Activated CD8-positive, alpha-beta T cell treated with anti-CD3 and anti-CD28 coated beads for 36 hours (primary cell): ENCODE data around the gene MGST2. TPM values are rescaled to one million over a fixed set of nuclear protein-coding genes. Genes with fewer than 3 reads are reported as not detected.

Source experiments
- ATAC-seq: fragments of 200-7000 bp; cut with Tn5 transposase; one replicate; pipeline ENCODE4 v1.10.0; 2021; ENCODE audit warnings: mild to moderate bottlenecking, moderate library complexity
- CTCF ChIA-PET: fragments of 350-600 bp; sonication (Branson Sonifier 250); formaldehyde crosslinking; loops from one replicate; lab custom pipeline; 2021; ENCODE audit warnings: antibody characterized with exemption; lab: Charles Lee
- POLR2A ChIA-PET: fragments of 350-600 bp; sonication (Branson Sonifier 250); formaldehyde crosslinking; loops from one replicate; lab custom pipeline; 2021; ENCODE audit warnings: antibody characterized with exemption; lab: Charles Lee
- DNase-seq: peaks from one replicate; pipeline ENCODE4 v3.0.0-alpha.2; 2020
- H3K27ac Mint-ChIP-seq: one replicate; pipeline ENCODE4 v1.8.0; 2021; ENCODE audit warnings: mild to moderate bottlenecking, mixed read lengths
- H3K27me3 Mint-ChIP-seq: one replicate; pipeline ENCODE4 v1.8.0; 2021; ENCODE audit warnings: mixed read lengths
- H3K36me3 Mint-ChIP-seq: one replicate; pipeline ENCODE4 v1.8.0; 2021; ENCODE audit warnings: low read depth, mixed read lengths
- H3K4me1 Mint-ChIP-seq: one replicate; pipeline ENCODE4 v1.8.0; 2021; ENCODE audit warnings: low read depth, mixed read lengths
- H3K4me3 Mint-ChIP-seq: one replicate; pipeline ENCODE4 v1.8.0; 2021; ENCODE audit warnings: mild to moderate bottlenecking, moderate library complexity, mixed read lengths
- H3K9me3 Mint-ChIP-seq: one replicate; pipeline ENCODE4 v1.8.0; 2021; ENCODE audit warnings: mixed read lengths
- CTCF ChIP-seq: fragments of 200-600 bp; IDR thresholded peaks from one replicate; pipeline ENCODE4 v1.8.0; 2022; ENCODE audit warnings: antibody characterized with exemption, mild to moderate bottlenecking
- intact Hi-C: fragments of 100-400 bp; cut with micrococcal nuclease; formaldehyde crosslinking; loops from one replicate; pipeline ENCODE4 v1.10.0; 2022
- total RNA-seq, 2 experiments: library from RNA; stranded (reverse); gene quantifications; one replicate each; pipeline ENCODE4 v1.2.3, GENCODE V29; 2021

Gene MGST2
- total RNA-seq, 2 experiments from 2014 or later: 11.7 to 12.4 TPM

- H3K4me1 Mint-ChIP-seq: no peaks in the 10 kb centered on the region
- ATAC-seq: no peak
- H3K4me3 Mint-ChIP-seq: no peak overlapping the region
- no peaks in the 10 kb centered on the region for H3K9me3 Mint-ChIP-seq
- no peak overlapping the region for H3K27ac Mint-ChIP-seq
- ChIA-PET CTCF (interaction anchor here (1.3 kb wide), 1 partner anchor 11 kb away, joined by 3 read pairs; no protein-coding TSS in a partner anchor), POLR2A (interaction anchor here (1.1 kb wide), 1 partner anchor 468 kb away, joined by 3 read pairs; no protein-coding TSS in a partner anchor)
- no peak for TF ChIP-seq CTCF
- peaks cover 5% of the 10 kb centered on the region for H3K27me3 Mint-ChIP-seq
- H3K36me3 Mint-ChIP-seq: no peaks in the 10 kb centered on the region
- DNase-seq: no peak
- intact Hi-C loops: no loop called here
Measured at GRCh38 chr4:139728840-139729239, 63.2 kb downstream of the MGST2 start.

- intact Hi-C loops: loop anchor here (10.0 kb wide), 3 partner anchors 272 to 522 kb away; partner anchors contain the start of gene MAML3
- H3K27ac Mint-ChIP-seq: no peak overlapping the region
- no peak for TF ChIP-seq CTCF
- H3K9me3 Mint-ChIP-seq: no peaks in the 10 kb centered on the region
- ATAC-seq: no peak
- DNase-seq: no peak
- H3K4me1 Mint-ChIP-seq: peaks cover 16% of the 10 kb centered on the region
- no peaks in the 10 kb centered on the region for H3K36me3 Mint-ChIP-seq
- no peak overlapping the region for H3K4me3 Mint-ChIP-seq
- CTCF ChIA-PET: interaction anchor here (0.8 to 2.0 kb wide), 6 partner anchors 9 to 627 kb away, joined by 3 to 7 read pairs (median 4); no protein-coding TSS in a partner anchor
- POLR2A ChIA-PET: interaction anchor here (0.7 kb wide), 1 partner anchor 38 kb away, joined by 4 read pairs; no protein-coding TSS in a partner anchor
- H3K27me3 Mint-ChIP-seq: peaks cover 36% of the 10 kb centered on the region
Measured at GRCh38 chr4:139732991-139733570, 67.5 kb downstream of the MGST2 start.

- Mint-ChIP-seq H3K4me3 (peak overlapping the region; percentile 60), H3K27ac (no peak overlapping the region), H3K9me3 (no peaks in the 10 kb centered on the region), H3K36me3 (no peaks in the 10 kb centered on the region), H3K4me1 (peaks cover 16% of the 10 kb centered on the region), H3K27me3 (peaks cover 37% of the 10 kb centered on the region)
- ChIA-PET POLR2A (interaction anchor here (0.6 kb wide), 2 partner anchors 211 to 516 kb away, joined by 3 read pairs; no protein-coding TSS in a partner anchor), CTCF (interaction anchor here (0.7 to 2.0 kb wide), 13 partner anchors 77 to 626 kb away, joined by 3 to 7 read pairs (median 4); no protein-coding TSS in a partner anchor)
- TF ChIP-seq CTCF: no peak
- intact Hi-C loops: loop anchor here (10.0 kb wide), 3 partner anchors 270 to 520 kb away; partner anchors contain the start of gene MAML3
- DNase-seq (no peak), ATAC-seq (no peak)
Measured at GRCh38 chr4:139734201-139734874, 68.7 kb downstream of the MGST2 start.

- ATAC-seq (peak; percentile 82), DNase-seq (peak; percentile 76)
- POLR2A ChIA-PET: no interaction called here
- Mint-ChIP-seq H3K36me3 (no peaks in the 10 kb centered on the region), H3K27me3 (peaks cover 38% of the 10 kb centered on the region), H3K4me1 (peaks cover 16% of the 10 kb centered on the region), H3K4me3 (peak overlapping the region; percentile 60), H3K9me3 (no peaks in the 10 kb centered on the region), H3K27ac (no peak overlapping the region)
- TF ChIP-seq CTCF: peak; percentile 78
- intact Hi-C loops: loop anchor here (10.0 kb wide), 3 partner anchors 270 to 520 kb away; partner anchors contain the start of gene MAML3
- CTCF ChIA-PET: interaction anchor here (0.5 to 2.0 kb wide), 11 partner anchors 78 to 625 kb away, joined by 3 to 7 read pairs (median 4); no protein-coding TSS in a partner anchor
Measured at GRCh38 chr4:139734875-139735380, 69.3 kb downstream of the MGST2 start.
